Activated T-helper 1 cell treated with anti-CD3 and anti-CD28 coated beads, Interleukin-2, amount 50 U/mL, for 16 hours (primary cell): ENCODE results near the gene ODF4.
"Not testable (repeated sequence)": the region's sequence is repeated elsewhere in the genome, so short reads cannot be mapped to it uniquely, and the experiment has no call there.

Experiments
- DNase-seq, 2 donors: peaks; one replicate each; pipeline ENCODE4 v3.0.0-alpha.2; 2020; ENCODE audit warnings: low read depth in 1 of 2, low spot score in 1 of 2

Gene ODF4

GRCh38 chr17:8393470-8394231 lies 54.0 kb downstream of the ODF4 start:
- no peak for DNase-seq

- DNase-seq: not testable (repeated sequence)
These were observed 54.9 kb downstream of the ODF4 start for GRCh38 chr17:8394497-8394896.
